GM12878 (cell line): ENCODE results near the gene CWF19L1. TPM values are rescaled to one million over a fixed set of nuclear protein-coding genes. Genes with fewer than 3 reads are reported as not detected.

Source experiments
- ATAC-seq: fragments of 200-7000 bp; cut with Tn5 transposase; 3 replicates; pipeline ENCODE4 v1.9.1; 2020; ENCODE audit warnings: mild to moderate bottlenecking, moderate library complexity
- BruUV-seq: library from RNA; stranded (reverse); fragments of 400-500 nt; replicated peaks from 2 replicates; lab custom pipeline; 2021; lab: Mats Ljungman, UMichigan
- CTCF ChIA-PET: fragments of 300-600 bp; sonication (Branson Sonifier 250); formaldehyde crosslinking; extraction: SDS; loops from one replicate; lab custom pipeline; 2021; ENCODE audit warnings: inconsistent platforms; lab: Yijun Ruan, JAX
- POLR2A ChIA-PET: fragments of 350-600 bp; formaldehyde crosslinking; extraction: SDS; loops from one replicate; lab custom pipeline; 2021; ENCODE audit warnings: inconsistent platforms; lab: Charles Lee
- RAD21 ChIA-PET: fragments of 300-600 bp; sonication (Branson Sonifier 250); formaldehyde crosslinking; loops from one replicate; lab custom pipeline; 2023; ENCODE audit warnings: antibody characterized with exemption; ENCODE audit not compliant: unreplicated experiment; lab: Charles Lee
- SMC1A ChIA-PET: fragments of 300-600 bp; sonication (Branson Sonifier 250); formaldehyde crosslinking; loops from one replicate; lab custom pipeline; 2023; ENCODE audit not compliant: unreplicated experiment, uncharacterized antibody; lab: Charles Lee
- DNase-seq: peaks from one replicate; pipeline ENCODE4 v3.0.0-alpha.2; 2011; ENCODE audit warnings: low read depth, low spot score
- FAIRE-seq: peaks from 3 replicates; lab custom pipeline; 2011; peaks lifted over from hg19 to GRCh38; lab: Jason Lieb, UNC
- H2AFZ ChIP-seq: 2 replicates; pipeline ENCODE4 v1.6.0; 2011; ENCODE audit warnings: low read depth, low read length, control low read depth; ENCODE audit not compliant: control insufficient read depth
- H3K27ac ChIP-seq: 2 replicates; pipeline ENCODE4 v1.5.1; 2011; ENCODE audit warnings: control low read depth; ENCODE audit not compliant: control insufficient read depth, insufficient read depth
- H3K27me3 ChIP-seq, 2 experiments: replicated peaks in 1 of 2; 2 replicates each; pipeline versions ENCODE4 v1.6.0 to v1.6.1; 2011; ENCODE audit warnings: low read length in 1 of 2; ENCODE audit not compliant: control insufficient read depth in 2 of 2, insufficient read depth in 2 of 2
- H3K36me3 ChIP-seq, 2 experiments: 2 replicates each; pipeline ENCODE4 v1.5.1; 2011; ENCODE audit warnings: low read length in 1 of 2; ENCODE audit not compliant: control insufficient read depth in 2 of 2, insufficient read depth in 2 of 2
- H3K4me1 ChIP-seq: 2 replicates; pipeline ENCODE4 v1.6.1; 2011; ENCODE audit warnings: mild to moderate bottlenecking, low read length, moderate library complexity, mixed read lengths; ENCODE audit not compliant: control insufficient read depth, insufficient read depth
- H3K4me2 ChIP-seq: 2 replicates; pipeline ENCODE4 v1.6.0; 2011; ENCODE audit warnings: control low read depth; ENCODE audit not compliant: control insufficient read depth, insufficient read depth
- H3K4me3 ChIP-seq: fragments of 200-600 bp; sonication (generic); 2 replicates; pipeline ENCODE4 v1.5.1; 2016
- H3K79me2 ChIP-seq: 2 replicates; pipeline ENCODE4 v1.6.0; 2011; ENCODE audit warnings: low read length; ENCODE audit not compliant: control insufficient read depth, insufficient read depth
- H3K9ac ChIP-seq: 2 replicates; pipeline ENCODE4 v1.8.0; 2011; ENCODE audit warnings: low read length, control low read depth, mixed read lengths; ENCODE audit not compliant: control insufficient read depth, insufficient read depth
- H3K9me3 ChIP-seq: replicated peaks from 3 replicates; pipeline ENCODE4 v1.5.1; 2011; ENCODE audit warnings: mild to moderate bottlenecking, low read length; ENCODE audit not compliant: control insufficient read depth, insufficient read depth
- H4K20me1 ChIP-seq: 2 replicates; pipeline ENCODE4 v1.6.0; 2011; ENCODE audit not compliant: control insufficient read depth, insufficient read depth
- ATF7 ChIP-seq: fragments of 450-650 bp; IDR thresholded peaks from 2 replicates; pipeline ENCODE4 v1.6.1; 2016; ENCODE audit warnings: low read depth, mild to moderate bottlenecking
- NRF1 ChIP-seq: conservative IDR thresholded peaks from 2 replicates; pipeline ENCODE4 v1.6.1; 2011; ENCODE audit warnings: mild to moderate bottlenecking, low read depth, low read length, improper control_type of control experiment
- PAX5 ChIP-seq: IDR thresholded peaks from 2 replicates; pipeline ENCODE4 v1.6.1; 2011; ENCODE audit warnings: low read depth, low read length, borderline replicate concordance
- POLR2AphosphoS5 ChIP-seq: IDR thresholded peaks from 2 replicates; pipeline ENCODE4 v1.6.1; 2011; ENCODE audit warnings: mild to moderate bottlenecking, low read length, inconsistent platforms
- RBBP5 ChIP-seq: fragments of 200-600 bp; sonication (generic); conservative IDR thresholded peaks from 2 replicates; pipeline ENCODE4 v1.6.1; 2016
- SIX5 ChIP-seq: IDR thresholded peaks from 2 replicates; pipeline ENCODE4 v1.6.1; 2011; ENCODE audit warnings: mild to moderate bottlenecking, low read depth, low read length, moderate library complexity; ENCODE audit not compliant: severe bottlenecking
- SMARCA5 ChIP-seq: fragments of 450-650 bp; IDR thresholded peaks from 2 replicates; pipeline ENCODE4 v1.6.1; 2017; ENCODE audit warnings: mild to moderate bottlenecking
- ZNF384 ChIP-seq: IDR thresholded peaks from 2 replicates; pipeline ENCODE4 v1.6.1; 2012; ENCODE audit warnings: low read depth, mild to moderate bottlenecking, low read length, improper control_type of control experiment, borderline replicate concordance
- ZNF622 ChIP-seq: fragments of 450-650 bp; IDR thresholded peaks from 2 replicates; pipeline ENCODE4 v1.6.1; 2017; ENCODE audit warnings: mild to moderate bottlenecking, inconsistent platforms
- ZZZ3 ChIP-seq: IDR thresholded peaks from 2 replicates; pipeline ENCODE4 v1.6.1; 2011; ENCODE audit warnings: low read depth; ENCODE audit not compliant: control insufficient read depth, insufficient read length
- WGBS: methylation state at CpG from one replicate; pipeline ENCODE4 v1.1.6; 2016; ENCODE audit warnings: low lambda C conversion rate; ENCODE audit not compliant: insufficient replicate concordance, insufficient coverage; ENCODE audit errors: missing lambda C conversion rate; 5-methylcytosine and 5-hydroxymethylcytosine counted together
- in situ Hi-C: fragments of 300-500 bp; cut with MboI; formaldehyde crosslinking; loops from 9 replicates; pipeline ENCODE4 v1.14.3; 2018; ENCODE audit warnings: mixed read lengths
- intact Hi-C: fragments of 100-400 bp; cut with micrococcal nuclease; formaldehyde crosslinking; loops from one replicate; pipeline ENCODE4 v1.14.2; 2022; ENCODE audit not compliant: unreplicated experiment
- polyA plus RNA-seq, 11 experiments: library from polyadenylated mRNA; depleted of rRNA in 4 of 11; unstranded in 6 of 11; stranded (reverse) in 5 of 11; fragments of >200 nt; fragmentation: Nextera tagmentation in 4 of 11; fragmentation: Illumina TruSeq in 1 of 11; extraction: Ambion mirVana in 4 of 11; extraction: Trizol in 1 of 11; gene quantifications; 1 replicate in 1 of 11; 2 replicates in 10 of 11; pipeline versions ENCODE4 v1.2.1 to v1.2.3, GENCODE V29; 2011 to 2016; ENCODE audit warnings: inconsistent platforms in 2 of 11, missing spikeins in 2 of 11, low read depth in 1 of 11
- total RNA-seq, 4 experiments: library from RNA; depleted of rRNA in 3 of 4; stranded (reverse); fragments of >200 nt in 3 of 4; fragmentation: Illumina TruSeq in 1 of 4; extraction: Trizol in 1 of 4; gene quantifications; 2 replicates each; pipeline versions ENCODE4 v1.2.1 to v1.2.3, GENCODE V29; 2013 to 2021
- TF ChIP-seq, protein P1 (sequence below): fragments of 450-650 bp; IDR thresholded peaks from 2 replicates; pipeline ENCODE4 v1.6.1; 2014; ENCODE audit warnings: mild to moderate bottlenecking
- TF ChIP-seq, protein P2 (sequence below): IDR thresholded peaks from 2 replicates; pipeline ENCODE4 v1.6.1; 2012; ENCODE audit warnings: low read depth, low read length, improper control_type of control experiment

CWF19L1 gene
- total and polyA plus RNA-seq, 10 of the 15 experiments (the other 5 are each of a cell fraction or from before 2014, with no cell fraction given), result 30.2 to 51.7 (median 38.1) TPM

DNA sequence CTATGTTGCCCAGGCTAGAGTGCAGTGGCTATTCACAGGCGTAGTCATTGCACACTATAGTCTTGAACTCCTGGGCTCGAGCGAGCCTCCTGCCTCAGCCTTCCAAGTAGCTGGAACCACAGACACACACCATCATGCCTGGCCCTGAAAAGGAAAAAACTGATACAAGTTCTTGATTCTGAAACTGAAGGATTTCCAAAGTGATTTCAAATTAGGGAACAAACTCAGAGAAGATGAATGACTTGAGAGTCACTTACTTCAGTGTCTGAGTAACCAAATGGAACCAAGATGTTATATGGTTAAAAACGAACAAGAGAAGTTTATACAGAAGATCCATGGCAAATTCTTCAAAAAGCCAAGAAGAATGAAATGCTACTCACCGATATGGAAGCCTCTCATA is 14.4 kb downstream of the CWF19L1 start (continued):
- TF ChIP-seq, protein P1, sequence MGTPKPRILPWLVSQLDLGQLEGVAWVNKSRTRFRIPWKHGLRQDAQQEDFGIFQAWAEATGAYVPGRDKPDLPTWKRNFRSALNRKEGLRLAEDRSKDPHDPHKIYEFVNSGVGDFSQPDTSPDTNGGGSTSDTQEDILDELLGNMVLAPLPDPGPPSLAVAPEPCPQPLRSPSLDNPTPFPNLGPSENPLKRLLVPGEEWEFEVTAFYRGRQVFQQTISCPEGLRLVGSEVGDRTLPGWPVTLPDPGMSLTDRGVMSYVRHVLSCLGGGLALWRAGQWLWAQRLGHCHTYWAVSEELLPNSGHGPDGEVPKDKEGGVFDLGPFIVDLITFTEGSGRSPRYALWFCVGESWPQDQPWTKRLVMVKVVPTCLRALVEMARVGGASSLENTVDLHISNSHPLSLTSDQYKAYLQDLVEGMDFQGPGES, result no peak
- TF ChIP-seq RBBP5 (no peak), PAX5 (no peak)

DNA sequence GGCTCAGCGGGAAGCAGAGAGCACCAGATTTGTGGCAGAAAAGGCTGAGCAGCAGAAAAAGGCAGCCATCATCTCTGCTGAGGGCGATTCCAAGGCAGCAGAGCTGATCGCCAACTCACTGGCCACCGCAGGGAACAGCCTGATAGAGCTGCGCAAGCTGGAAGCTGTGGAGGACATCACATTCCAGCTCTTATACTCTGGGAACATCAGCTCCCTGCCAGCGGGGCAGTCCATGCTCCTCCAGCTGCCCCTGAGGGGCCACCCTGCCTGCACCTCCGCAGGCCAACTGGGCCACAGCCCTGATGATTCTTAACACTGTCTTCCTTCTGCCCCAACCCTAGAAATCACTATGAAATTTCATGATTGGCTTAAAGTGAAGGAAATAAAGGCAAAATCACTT is 18.6 kb downstream of the CWF19L1 start:
- Histone ChIP-seq H2AFZ (no peak overlapping the region), H3K9me3 (no peaks in the 10 kb centered on the region), H3K27ac (no peak overlapping the region), H3K79me2 (no peaks in the 10 kb centered on the region), H4K20me1 (no peaks in the 10 kb centered on the region), H3K4me1 (no peaks in the 10 kb centered on the region), H3K4me2 (no peak overlapping the region), H3K4me3 (no peak overlapping the region), H3K9ac (no peak overlapping the region), H3K27me3 (no peaks in the 10 kb centered on the region), H3K36me3 (peaks cover 11 to 21% of the 10 kb centered on the region in 2 experiments)
- in situ Hi-C loops (no loop called here), intact Hi-C loops (no loop called here)
- ATAC-seq, result no peak
- ChIA-PET RAD21 (no interaction called here), POLR2A (interaction anchor here (0.6 kb wide), 1 partner anchor 9 kb away, joined by 3 read pairs; no protein-coding TSS in a partner anchor), CTCF (no interaction called here), SMC1A (interaction anchor here (0.8 kb wide), 1 partner anchor 13 kb away, joined by 3 read pairs; no protein-coding TSS in a partner anchor)
- DNase-seq, result no peak
- BruUV-seq, result no TSS peak
- WGBS, result 99% methylated on average over 7 of the region's 7 CpGs
- FAIRE-seq, result no peak
- TF ChIP-seq SMARCA5, result no peak
- no peak for TF ChIP-seq ATF7
- no peak for TF ChIP-seq ZZZ3
- TF ChIP-seq ZNF622, result no peak
- TF ChIP-seq SIX5, result no peak
- TF ChIP-seq, protein P2, sequence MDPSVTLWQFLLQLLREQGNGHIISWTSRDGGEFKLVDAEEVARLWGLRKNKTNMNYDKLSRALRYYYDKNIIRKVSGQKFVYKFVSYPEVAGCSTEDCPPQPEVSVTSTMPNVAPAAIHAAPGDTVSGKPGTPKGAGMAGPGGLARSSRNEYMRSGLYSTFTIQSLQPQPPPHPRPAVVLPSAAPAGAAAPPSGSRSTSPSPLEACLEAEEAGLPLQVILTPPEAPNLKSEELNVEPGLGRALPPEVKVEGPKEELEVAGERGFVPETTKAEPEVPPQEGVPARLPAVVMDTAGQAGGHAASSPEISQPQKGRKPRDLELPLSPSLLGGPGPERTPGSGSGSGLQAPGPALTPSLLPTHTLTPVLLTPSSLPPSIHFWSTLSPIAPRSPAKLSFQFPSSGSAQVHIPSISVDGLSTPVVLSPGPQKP, result no peak
- TF ChIP-seq POLR2AphosphoS5, result no peak
- no peak for TF ChIP-seq ZNF384
- TF ChIP-seq PAX5, result no peak
- TF ChIP-seq NRF1, result no peak
